ENCODE results near the gene LIM2. TPM values are rescaled to one million over a fixed set of nuclear protein-coding genes. Genes with fewer than 3 reads are reported as not detected.

The LIM2 gene
- not detected for total RNA-seq

GRCh38 chr19:51387924-51388389 is at the start of gene LIM2:
Gene LIM2 (minus strand): TSS chr19:51387974. CDS start chr19:51387443, 531 bp downstream.
- DNase-seq (ENCODE audit: extremely low spot score in 2 of 2) = no peak
- Histone ChIP-seq H3K27me3 (no peaks in the 10 kb centered on the region), H3K4me1 (no peaks in the 10 kb centered on the region), H3K27ac (no peak within 1 kb of the TSS), H3K36me3 (no peaks in the 10 kb centered on the region), H3K9me3 (no peaks in the 10 kb centered on the region), H3K4me3 (no peak within 1 kb of the TSS)
- TF ChIP-seq POLR2AphosphoS5 (IDR thresholded peaks at IDR 0.05; ENCODE audit: insufficient read depth in 1 of 2, low read depth in 1 of 2) (no peak), POLR2A (IDR thresholded peaks at IDR 0.05) (no peak)
- intact Hi-C loops (cut with DNase I) = no loop called here

- TF ChIP-seq POLR2A (IDR thresholded peaks at IDR 0.05) = no peak
- no peak for TF ChIP-seq POLR2AphosphoS5 (IDR thresholded peaks at IDR 0.05; ENCODE audit: insufficient read depth in 1 of 2, low read depth in 1 of 2)
- TF ChIP-seq CTCF (IDR thresholded peaks at IDR 0.05) = no peak
- H3K4me1 ChIP-seq = no peaks in the 10 kb centered on the region
- no peak for DNase-seq (ENCODE audit: extremely low spot score in 2 of 2)
- no peak overlapping the region for H3K4me3 ChIP-seq
- no peak overlapping the region for H3K27ac ChIP-seq
- H3K36me3 ChIP-seq = no peaks in the 10 kb centered on the region
- no peaks in the 10 kb centered on the region for H3K27me3 ChIP-seq
- intact Hi-C loops (cut with DNase I) = no loop called here
- H3K9me3 ChIP-seq = no peaks in the 10 kb centered on the region
Observed at GRCh38 chr19:51434456-51434855, 46.7 kb upstream of the LIM2 start.

GRCh38 chr19:51433043-51433442 is 45.3 kb upstream of the LIM2 start:
- Histone ChIP-seq H3K9me3 (no peaks in the 10 kb centered on the region), H3K36me3 (no peaks in the 10 kb centered on the region), H3K27me3 (no peaks in the 10 kb centered on the region), H3K27ac (no peak overlapping the region), H3K4me3 (no peak overlapping the region), H3K4me1 (no peaks in the 10 kb centered on the region)
- TF ChIP-seq CTCF (IDR thresholded peaks at IDR 0.05) = no peak
- TF ChIP-seq POLR2A (IDR thresholded peaks at IDR 0.05) = no peak
- no peak for TF ChIP-seq POLR2AphosphoS5 (IDR thresholded peaks at IDR 0.05; ENCODE audit: insufficient read depth in 1 of 2, low read depth in 1 of 2)
- intact Hi-C loops (cut with DNase I) = no loop called here
- DNase-seq (ENCODE audit: extremely low spot score in 2 of 2) = no peak

GRCh38 chr19:51431124-51431523 is 43.4 kb upstream of the LIM2 start:
- Histone ChIP-seq H3K4me1 (no peaks in the 10 kb centered on the region), H3K4me3 (no peak overlapping the region), H3K9me3 (no peaks in the 10 kb centered on the region), H3K27ac (no peak overlapping the region), H3K36me3 (no peaks in the 10 kb centered on the region), H3K27me3 (no peaks in the 10 kb centered on the region)
- intact Hi-C loops (cut with DNase I) = no loop called here
- TF ChIP-seq CTCF (IDR thresholded peaks at IDR 0.05) (no peak), POLR2A (IDR thresholded peaks at IDR 0.05) (no peak), POLR2AphosphoS5 (IDR thresholded peaks at IDR 0.05; ENCODE audit: insufficient read depth in 1 of 2, low read depth in 1 of 2) (no peak)
- no peak for DNase-seq (ENCODE audit: extremely low spot score in 2 of 2)

GRCh38 chr19:51430221-51430620 is 42.4 kb upstream of the LIM2 start:
- H3K36me3 ChIP-seq = no peaks in the 10 kb centered on the region
- DNase-seq (ENCODE audit: extremely low spot score in 2 of 2) = no peak
- intact Hi-C loops (cut with DNase I) = no loop called here

More at GRCh38 chr19:51430221-51430620, 42.4 kb upstream of the LIM2 start:
- Histone ChIP-seq H3K27ac (no peak overlapping the region), H3K4me3 (no peak overlapping the region), H3K4me1 (no peaks in the 10 kb centered on the region), H3K9me3 (no peaks in the 10 kb centered on the region), H3K27me3 (no peaks in the 10 kb centered on the region)
- TF ChIP-seq POLR2A (IDR thresholded peaks at IDR 0.05) (no peak), CTCF (IDR thresholded peaks at IDR 0.05) (no peak), POLR2AphosphoS5 (IDR thresholded peaks at IDR 0.05; ENCODE audit: insufficient read depth in 1 of 2, low read depth in 1 of 2) (no peak)

All from vagina (tissue), 2 donors.